K562 (cell line): ENCODE data around the gene SNX30.

Experiments used
- CBX2 ChIP-seq: fragments of 200-600 bp; sonication (generic); IDR thresholded peaks from one replicate; pipeline ENCODE4 v1.6.1; 2012; ENCODE audit warnings: mild to moderate bottlenecking, low read length, inconsistent platforms; ENCODE audit not compliant: insufficient read depth, poor library complexity, severe bottlenecking
- CTCF ChIP-seq, 3 experiments: IDR thresholded peaks in 2 of 3; conservative IDR thresholded peaks in 1 of 3; 2 replicates each; pipeline ENCODE4 v1.5.1; 2011 to 2012; ENCODE audit warnings: low read length in 3 of 3, mild to moderate bottlenecking in 3 of 3, control low read depth in 2 of 3, improper control_type of control experiment in 1 of 3, inconsistent platforms in 1 of 3, low read depth in 1 of 3, mixed read lengths in 1 of 3, moderate library complexity in 1 of 3; ENCODE audit not compliant: insufficient read depth in 2 of 3
- E2F6 ChIP-seq, 2 experiments: IDR thresholded peaks; 2 replicates each; pipeline ENCODE4 v1.6.1; 2011; ENCODE audit warnings: borderline replicate concordance in 1 of 2, control low read depth in 1 of 2, low read depth in 1 of 2, low read length in 1 of 2, mild to moderate bottlenecking in 1 of 2, mixed read lengths in 1 of 2, moderate library complexity in 1 of 2; ENCODE audit not compliant: insufficient read depth in 1 of 2, insufficient read length in 1 of 2, poor library complexity in 1 of 2, severe bottlenecking in 1 of 2; ENCODE audit errors: extremely low read depth in 1 of 2
- EGR1 ChIP-seq: fragments of 450-650 bp; conservative IDR thresholded peaks from 2 replicates; pipeline ENCODE4 v1.6.1; 2017; ENCODE audit warnings: mild to moderate bottlenecking
- EZH2 ChIP-seq: IDR thresholded peaks from 2 replicates; pipeline ENCODE4 v1.6.1; 2012; ENCODE audit warnings: low read depth, mild to moderate bottlenecking, inconsistent platforms, low read length, borderline replicate concordance
- FOXP1 ChIP-seq: sonication (generic); formaldehyde crosslinking; IDR thresholded peaks from 2 replicates; pipeline ENCODE4 v1.8.0; 2022; ENCODE audit warnings: mild to moderate bottlenecking, missing genetic modification reagents
- HDAC6 ChIP-seq: IDR thresholded peaks from 2 replicates; pipeline ENCODE4 v1.6.1; 2012; ENCODE audit warnings: low read depth, mild to moderate bottlenecking, control low read depth, inconsistent platforms, low read length, moderate library complexity
- NR0B1 ChIP-seq: fragments of 450-650 bp; IDR thresholded peaks from one replicate; pipeline ENCODE4 v1.6.1; 2018; ENCODE audit warnings: mild to moderate bottlenecking, moderate library complexity; ENCODE audit not compliant: partially characterized antibody
- POLR2AphosphoS5 ChIP-seq: IDR thresholded peaks from 2 replicates; pipeline ENCODE4 v1.6.1; 2011; ENCODE audit warnings: mild to moderate bottlenecking, low read depth, low read length, moderate library complexity; ENCODE audit not compliant: control insufficient read depth, insufficient read depth
- ZNF224 ChIP-seq: sonication (generic); formaldehyde crosslinking; IDR thresholded peaks from 2 replicates; pipeline ENCODE4 v1.8.0; 2022; ENCODE audit warnings: mild to moderate bottlenecking, missing genetic modification reagents

- no peak for TF ChIP-seq NR0B1
- no peak for TF ChIP-seq EZH2
- TF ChIP-seq CTCF (IDR thresholded peaks at IDR 0.05 in 2 of 3, conservative IDR thresholded peaks at IDR 0.05 in 1 of 3; ENCODE audit: insufficient read depth in 2 of 3, low read depth in 1 of 3, low read length in 3 of 3): no peak
- no peak for TF ChIP-seq E2F6 (IDR thresholded peaks at IDR 0.05; ENCODE audit: borderline replicate concordance in 1 of 2, extremely low read depth in 1 of 2, insufficient read depth in 1 of 2, insufficient read length in 1 of 2, low read depth in 1 of 2, low read length in 1 of 2, poor library complexity in 1 of 2, severe bottlenecking in 1 of 2)
- no peak for TF ChIP-seq POLR2AphosphoS5
- no peak for TF ChIP-seq FOXP1
- no peak for TF ChIP-seq CBX2
- TF ChIP-seq EGR1: no peak
- TF ChIP-seq ZNF224 (CRISPR knock-in tag): no peak
- no peak for TF ChIP-seq HDAC6
These were observed 70.3 kb downstream of the SNX30 start for GRCh38 chr9:112820881-112821280.
